Panc1 (cell line): ENCODE results near the gene LMO4.

ENCODE experiments used
- CTCF ChIP-seq: fragments of 450-650 bp; IDR thresholded peaks from 2 replicates; pipeline ENCODE4 v1.5.1; 2017; ENCODE audit warnings: mild to moderate bottlenecking
- POLR2AphosphoS5 ChIP-seq: IDR thresholded peaks from 2 replicates; pipeline ENCODE4 v1.6.1; 2012; ENCODE audit warnings: mild to moderate bottlenecking, low read depth, low read length, moderate library complexity

GRCh38 chr1:87389546-87389945 lies 60.9 kb downstream of the LMO4 start:
- TF ChIP-seq CTCF, result no peak
- no peak for TF ChIP-seq POLR2AphosphoS5
